ENCODE data around the gene NUDT22.

Gene NUDT22

DNA sequence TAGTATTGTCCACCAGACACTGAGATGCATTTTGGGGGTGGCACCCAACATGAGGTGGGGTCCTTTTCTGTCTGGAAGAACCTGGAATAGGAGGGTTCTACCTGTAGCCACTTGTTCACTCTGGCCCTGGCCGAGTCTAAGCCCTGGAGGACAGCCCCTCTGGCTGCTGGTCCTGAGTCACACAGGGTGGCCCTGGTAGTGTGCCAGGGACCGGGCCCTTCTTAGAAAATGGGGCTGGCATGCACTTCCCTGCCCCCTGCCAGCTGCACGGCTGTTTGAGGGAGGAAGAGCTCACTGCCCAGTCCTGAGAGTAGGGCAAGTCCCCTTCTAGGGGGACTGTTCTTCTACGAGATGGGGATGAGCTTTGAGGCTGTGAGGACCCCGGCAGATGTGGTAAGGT is 27.4 kb downstream of the NUDT22 start:
- DNase-seq (ENCODE audit: low read depth in 1 of 2, low spot score in 1 of 2) = no peak

- DNase-seq (ENCODE audit: low read depth in 1 of 2, low spot score in 1 of 2) = no peak
These were observed 28.3 kb downstream of the NUDT22 start for GRCh38 chr11:64254326-64254725.

- DNase-seq (ENCODE audit: low read depth in 1 of 2, low spot score in 1 of 2) = no peak
These were observed 29.4 kb downstream of the NUDT22 start for GRCh38 chr11:64255135-64256128.

DNA sequence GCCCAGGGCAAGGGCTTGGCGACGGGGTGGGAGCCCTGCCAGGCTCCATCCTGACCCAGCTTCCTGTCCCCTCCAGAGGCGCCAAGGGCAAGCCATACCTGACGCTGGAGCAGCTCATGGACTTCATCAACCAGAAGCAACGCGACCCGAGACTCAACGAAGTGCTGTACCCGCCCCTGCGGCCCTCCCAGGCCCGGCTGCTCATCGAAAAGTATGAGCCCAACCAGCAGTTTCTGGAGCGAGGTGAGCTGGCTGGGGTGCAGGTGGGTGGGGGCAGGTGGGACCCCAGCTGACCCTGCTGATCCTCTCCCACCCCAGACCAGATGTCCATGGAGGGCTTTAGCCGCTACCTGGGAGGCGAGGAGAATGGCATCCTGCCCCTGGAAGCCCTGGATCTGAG is 30.2 kb downstream of the NUDT22 start:
- DNase-seq (ENCODE audit: low read depth in 1 of 2, low spot score in 1 of 2) = no peak

GRCh38 chr11:64258356-64258755 is 32.3 kb downstream of the NUDT22 start:
- DNase-seq (ENCODE audit: low read depth in 1 of 2, low spot score in 1 of 2) = no peak

GRCh38 chr11:64258946-64259532 is 33.0 kb downstream of the NUDT22 start:
- no peak for DNase-seq (ENCODE audit: low read depth in 1 of 2, low spot score in 1 of 2)

GRCh38 chr11:64259533-64260067 is 33.5 kb downstream of the NUDT22 start:
- DNase-seq (ENCODE audit: low read depth in 1 of 2, low spot score in 1 of 2) = no peak

GRCh38 chr11:64260147-64260708 is 34.2 kb downstream of the NUDT22 start:
- no peak for DNase-seq (ENCODE audit: low read depth in 1 of 2, low spot score in 1 of 2)

DNA sequence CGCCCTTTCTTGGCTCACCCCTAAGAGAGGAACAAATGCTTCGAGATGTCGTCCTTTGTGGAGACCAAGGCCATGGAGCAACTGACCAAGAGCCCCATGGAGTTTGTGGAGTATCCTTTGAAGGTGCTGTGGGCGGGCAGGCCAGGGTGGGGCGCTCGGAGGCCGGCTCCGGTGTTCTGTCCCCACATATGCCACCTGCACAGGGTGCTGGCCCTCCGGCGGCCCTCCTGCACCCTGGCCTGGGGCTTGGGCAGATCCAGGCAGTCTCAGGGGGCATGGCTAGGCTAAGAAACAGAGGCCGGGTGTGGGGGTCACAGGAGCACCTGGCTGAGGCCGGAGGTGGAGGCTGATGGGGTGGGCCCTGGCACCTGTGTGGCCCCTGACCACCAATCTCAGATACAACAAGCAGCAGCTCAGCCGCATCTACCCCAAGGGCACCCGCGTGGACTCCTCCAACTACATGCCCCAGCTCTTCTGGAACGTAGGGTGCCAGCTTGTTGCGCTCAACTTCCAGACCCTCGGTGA is 35.5 kb downstream of the NUDT22 start:
- DNase-seq (ENCODE audit: low read depth in 1 of 2, low spot score in 1 of 2) = no peak

DNA sequence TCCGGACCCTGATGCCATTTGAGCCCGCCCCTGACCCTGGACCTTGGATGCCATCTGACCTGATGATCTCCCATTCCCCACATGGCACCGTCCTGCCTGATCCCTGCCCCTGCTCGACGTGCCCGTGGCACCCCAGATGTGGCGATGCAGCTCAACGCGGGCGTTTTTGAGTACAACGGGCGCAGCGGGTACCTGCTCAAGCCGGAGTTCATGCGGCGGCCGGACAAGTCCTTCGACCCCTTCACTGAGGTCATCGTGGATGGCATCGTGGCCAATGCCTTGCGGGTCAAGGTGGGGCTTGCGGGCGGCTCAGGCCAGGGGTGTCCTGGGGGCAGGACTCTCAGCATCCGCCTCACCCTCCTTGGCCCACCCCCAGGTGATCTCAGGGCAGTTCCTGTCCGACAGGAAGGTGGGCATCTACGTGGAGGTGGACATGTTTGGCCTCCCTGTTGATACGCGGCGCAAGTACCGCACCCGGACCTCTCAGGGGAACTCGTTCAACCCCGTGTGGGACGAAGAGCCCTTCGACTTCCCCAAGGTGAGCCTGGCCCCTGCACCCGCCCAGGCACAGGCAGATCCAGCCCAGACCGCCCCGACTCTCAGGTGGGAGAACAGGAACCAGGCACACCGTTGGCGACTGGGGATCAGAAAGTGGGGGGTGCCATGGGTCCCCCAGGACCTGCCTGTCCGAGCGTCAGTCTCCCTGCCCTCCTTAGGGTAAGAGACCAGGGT is 36.4 kb downstream of the NUDT22 start:
- DNase-seq (ENCODE audit: low read depth in 1 of 2, low spot score in 1 of 2) = no peak

DNA sequence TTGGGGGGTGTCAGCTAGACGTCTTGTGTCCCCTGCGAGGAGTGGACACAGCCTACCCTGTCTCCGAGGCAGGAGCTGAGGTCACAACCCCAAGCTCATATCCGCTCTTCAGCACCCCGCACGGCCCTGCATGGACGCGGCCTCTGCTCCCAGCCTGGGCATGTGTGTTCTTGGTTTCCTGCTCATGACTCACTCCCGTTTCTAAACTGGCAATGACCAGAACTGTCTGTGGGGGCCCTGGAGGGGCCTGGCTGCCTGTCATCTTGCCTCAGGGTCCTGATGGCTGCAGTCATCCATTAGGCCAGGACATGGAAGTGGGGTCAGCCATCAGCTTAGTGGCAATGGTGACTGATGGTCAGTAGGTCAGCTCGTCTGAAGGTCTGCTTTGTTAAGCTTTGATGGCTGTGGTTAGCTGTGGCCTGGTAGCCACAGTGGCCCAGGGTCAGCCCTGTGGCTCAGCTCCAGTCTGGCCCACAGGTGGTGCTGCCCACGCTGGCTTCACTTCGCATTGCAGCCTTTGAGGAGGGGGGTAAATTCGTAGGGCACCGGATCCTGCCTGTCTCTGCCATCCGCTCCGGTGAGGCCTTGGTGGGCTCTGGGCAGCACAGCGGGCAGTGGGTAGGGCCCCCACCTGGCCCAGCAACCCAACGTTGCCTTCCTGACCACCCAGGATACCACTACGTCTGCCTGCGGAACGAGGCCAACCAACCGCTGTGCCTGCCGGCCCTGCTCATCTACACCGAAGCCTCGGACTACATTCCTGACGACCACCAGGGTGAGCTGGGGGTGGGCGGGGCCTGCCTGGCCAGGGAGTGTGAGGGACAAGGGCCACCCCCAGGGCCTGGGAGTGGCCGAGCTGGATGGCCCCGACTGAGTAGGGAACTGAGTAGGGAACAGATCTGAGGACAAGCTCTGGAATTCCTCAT is 37.2 kb downstream of the NUDT22 start:
- DNase-seq (ENCODE audit: low read depth in 1 of 2, low spot score in 1 of 2) = no peak

DNA sequence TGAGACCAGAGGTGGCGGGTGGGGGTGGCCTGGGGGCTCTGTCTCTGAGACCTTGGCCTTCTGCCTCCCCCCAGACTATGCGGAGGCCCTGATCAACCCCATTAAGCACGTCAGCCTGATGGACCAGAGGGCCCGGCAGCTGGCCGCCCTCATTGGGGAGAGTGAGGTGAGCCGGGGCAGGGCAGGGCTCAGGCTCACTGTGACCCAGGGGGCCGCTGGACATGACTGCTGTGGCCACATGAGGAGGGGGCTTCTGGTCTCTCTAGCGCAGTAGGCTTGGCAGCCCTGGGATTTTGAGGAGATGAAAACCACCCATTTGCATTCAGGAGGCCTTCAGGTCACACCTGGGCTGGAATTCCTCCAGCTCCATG is 37.9 kb downstream of the NUDT22 start:
- DNase-seq (ENCODE audit: low read depth in 1 of 2, low spot score in 1 of 2) = no peak

DNA sequence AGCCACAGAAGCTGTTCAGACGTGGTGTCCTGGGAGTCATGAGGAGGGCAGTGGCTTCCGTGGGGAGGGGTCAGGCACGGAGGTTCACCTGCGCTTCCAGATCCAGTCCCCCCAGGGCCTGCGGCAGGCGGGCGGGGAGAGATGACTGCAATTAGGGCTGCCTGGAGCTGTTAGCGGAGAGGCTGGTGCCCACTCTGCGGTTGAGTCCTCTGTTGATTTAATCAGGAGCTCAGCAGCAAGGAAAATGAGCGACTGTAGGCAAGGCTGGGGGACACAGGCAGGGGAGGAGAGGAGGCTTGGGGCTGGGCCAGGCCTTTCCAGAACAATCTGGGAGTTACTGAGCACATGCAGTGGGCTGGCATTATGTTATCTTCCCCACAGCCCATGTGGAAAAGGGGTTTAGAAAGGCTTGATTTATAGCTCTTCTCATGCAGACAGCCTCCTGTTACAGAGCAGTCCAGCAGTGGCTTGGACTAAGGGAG is 38.3 kb downstream of the NUDT22 start:
- no peak for DNase-seq (ENCODE audit: low read depth in 1 of 2, low spot score in 1 of 2)

DNA sequence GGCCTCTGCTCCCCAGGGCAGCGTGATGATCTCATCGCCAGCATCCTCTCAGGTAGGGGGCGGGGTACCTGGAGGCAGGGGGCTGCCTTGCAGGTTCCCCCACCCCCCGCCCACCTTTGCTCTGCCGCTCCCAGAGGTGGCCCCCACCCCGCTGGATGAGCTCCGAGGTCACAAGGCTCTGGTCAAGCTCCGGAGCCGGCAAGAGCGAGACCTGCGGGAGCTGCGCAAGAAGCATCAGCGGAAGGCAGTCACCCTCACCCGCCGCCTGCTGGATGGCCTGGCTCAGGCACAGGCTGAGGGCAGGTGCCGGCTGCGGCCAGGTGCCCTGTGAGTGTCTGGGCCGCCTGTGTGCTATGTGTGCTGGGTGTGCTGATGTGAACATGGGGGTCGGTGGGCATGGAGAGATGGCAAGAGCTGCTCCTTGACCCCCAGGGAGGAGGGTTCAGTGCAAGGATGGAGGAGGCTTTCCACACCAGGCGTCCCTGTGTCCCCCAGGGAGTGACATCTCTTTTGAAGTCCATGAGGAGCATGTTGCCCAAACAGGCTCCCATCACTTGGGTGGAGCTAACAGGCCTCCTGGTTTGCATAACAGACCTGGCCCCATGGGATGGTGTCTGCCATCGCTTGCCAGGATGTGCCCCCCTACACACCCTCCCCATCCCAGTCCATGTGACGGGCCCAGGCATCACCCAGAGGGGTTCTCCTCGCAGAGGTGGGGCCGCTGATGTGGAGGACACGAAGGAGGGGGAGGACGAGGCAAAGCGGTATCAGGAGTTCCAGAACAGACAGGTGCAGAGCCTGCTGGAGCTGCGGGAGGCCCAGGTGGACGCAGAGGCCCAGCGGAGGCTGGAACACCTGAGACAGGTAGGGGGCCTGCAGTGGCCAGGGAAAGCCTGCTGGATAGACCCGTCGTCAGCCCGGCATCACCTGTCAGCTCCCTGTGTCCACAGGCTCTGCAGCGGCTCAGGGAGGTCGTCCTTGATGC is 39.4 kb downstream of the NUDT22 start:
- DNase-seq (ENCODE audit: low read depth in 1 of 2, low spot score in 1 of 2) = no peak

DNA sequence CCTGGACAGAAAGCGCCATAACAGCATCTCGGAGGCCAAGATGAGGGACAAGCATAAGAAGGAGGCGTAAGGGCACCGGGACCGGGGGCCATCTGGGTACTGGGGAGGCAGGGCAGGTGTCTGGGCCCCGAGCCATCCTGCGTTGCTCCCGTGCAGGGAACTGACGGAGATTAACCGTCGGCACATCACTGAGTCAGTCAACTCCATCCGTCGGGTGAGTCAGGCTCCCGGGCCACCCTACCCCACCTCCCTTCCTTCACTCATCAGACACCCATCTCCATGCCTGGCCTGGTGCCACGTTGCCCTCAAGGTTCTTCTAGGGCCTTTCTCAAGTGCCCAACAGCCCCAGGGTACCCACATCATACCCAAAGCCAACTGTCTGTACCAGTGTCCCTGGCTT is 40.3 kb downstream of the NUDT22 start:
- DNase-seq (ENCODE audit: low read depth in 1 of 2, low spot score in 1 of 2) = no peak

DNA sequence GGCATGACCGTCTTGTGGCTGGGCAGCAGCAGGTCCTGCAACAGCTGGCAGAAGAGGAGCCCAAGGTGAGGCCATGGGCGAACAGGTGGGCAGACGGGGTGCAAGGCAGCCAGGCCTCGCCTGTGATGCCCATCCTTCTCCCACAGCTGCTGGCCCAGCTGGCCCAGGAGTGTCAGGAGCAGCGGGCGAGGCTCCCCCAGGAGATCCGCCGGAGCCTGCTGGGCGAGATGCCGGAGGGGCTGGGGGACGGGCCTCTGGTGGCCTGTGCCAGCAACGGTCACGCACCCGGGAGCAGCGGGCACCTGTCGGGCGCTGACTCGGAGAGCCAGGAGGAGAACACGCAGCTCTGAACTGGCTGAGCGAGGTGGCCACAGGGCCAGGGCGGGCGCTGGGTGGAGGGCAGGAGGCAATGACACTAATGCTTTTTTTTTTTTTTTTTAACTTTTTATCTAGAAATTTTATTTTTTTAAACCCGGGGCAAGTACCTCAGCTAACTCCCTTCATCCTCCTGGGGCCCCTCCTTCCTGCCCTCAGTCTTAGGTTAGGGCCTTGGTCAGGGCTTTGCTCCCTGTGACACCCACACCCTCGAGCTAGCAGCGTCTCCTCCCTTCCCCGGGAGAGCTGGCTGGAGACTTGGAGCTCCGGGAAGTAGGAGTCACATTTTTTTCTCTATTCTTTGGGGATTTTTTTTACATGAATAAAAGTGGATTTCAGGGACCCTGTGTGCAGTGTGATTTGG is 41.3 kb downstream of the NUDT22 start:
- no peak for DNase-seq (ENCODE audit: low read depth in 1 of 2, low spot score in 1 of 2)

DNA sequence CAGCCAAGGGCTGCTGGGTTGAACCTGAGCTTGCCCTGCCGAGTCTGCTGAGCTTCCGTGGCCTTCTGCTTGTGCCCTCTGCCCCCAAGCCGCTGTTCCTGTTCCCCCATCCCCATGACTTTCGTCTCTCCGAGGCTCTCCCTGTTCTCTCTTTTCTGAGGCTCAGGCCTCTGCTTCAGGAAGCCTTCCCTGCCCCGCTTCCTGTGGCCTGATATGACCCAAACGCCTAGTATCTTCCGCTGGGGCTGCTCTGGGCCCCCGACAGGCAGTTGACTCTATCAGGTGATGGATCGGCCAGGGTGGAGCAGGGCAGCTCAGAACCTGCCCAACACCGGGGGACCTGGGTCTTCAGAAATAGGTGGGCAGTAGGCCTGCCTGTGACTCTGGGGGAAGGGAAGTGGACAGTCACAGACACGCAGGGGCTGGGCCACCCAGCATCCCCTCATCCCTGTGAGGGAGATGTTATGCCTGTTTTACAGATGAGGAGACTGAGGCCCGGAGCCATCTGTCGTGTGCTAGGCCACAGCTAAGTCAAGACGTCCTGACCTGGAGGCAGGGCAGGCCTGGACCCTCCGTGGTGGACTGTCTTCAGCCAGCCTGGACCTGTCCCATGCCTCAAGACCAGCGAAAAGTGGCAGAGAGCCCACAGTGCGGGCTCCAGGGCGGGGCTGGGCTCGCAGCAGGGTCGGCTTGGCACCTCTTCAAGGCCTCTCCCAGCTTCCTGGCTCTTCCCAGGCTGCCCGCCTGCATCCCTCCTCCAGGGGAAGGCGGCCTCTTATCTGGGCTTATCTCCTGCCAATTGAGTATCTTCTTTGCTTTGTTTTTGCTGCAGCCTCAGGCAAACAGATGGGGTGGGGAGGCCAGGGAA is 42.2 kb downstream of the NUDT22 start:
- DNase-seq (ENCODE audit: low read depth in 1 of 2, low spot score in 1 of 2) = no peak
